Esophagus muscularis mucosa (tissue), 4 donors: ENCODE results near the gene TOR1AIP2. TPM values are rescaled to one million over a fixed set of nuclear protein-coding genes. Genes with fewer than 3 reads are reported as not detected.

Source experiments
- DNase-seq: peaks from one replicate; pipeline ENCODE4 v3.0.0-alpha.2; 2017; ENCODE audit errors: extremely low spot score
- H3K27ac ChIP-seq, 4 donors: fragments of 200-600 bp; sonication (generic); replicated peaks in 1 of 4; 1 replicate in 3 of 4; 2 replicates in 1 of 4; pipeline ENCODE4 v1.5.1; 2016 to 2019; ENCODE audit warnings: mild to moderate bottlenecking in 1 of 4
- H3K27me3 ChIP-seq, 4 donors: fragments of 200-600 bp; sonication (generic); one replicate each; pipeline versions ENCODE4 v1.5.1 to v1.6.0; 2016 to 2019
- H3K36me3 ChIP-seq, 4 donors: fragments of 200-600 bp; sonication (generic); one replicate each; pipeline ENCODE4 v1.5.1; 2016 to 2019
- H3K4me1 ChIP-seq, 4 donors: fragments of 200-600 bp; sonication (generic); one replicate each; pipeline ENCODE4 v1.5.1; 2016 to 2019
- H3K4me3 ChIP-seq, 4 donors: fragments of 200-600 bp; sonication (generic); 1 replicate in 2 of 4; 2 replicates in 2 of 4; pipeline ENCODE4 v1.5.1; 2016 to 2019; ENCODE audit warnings: mild to moderate bottlenecking in 4 of 4, moderate library complexity in 1 of 4
- H3K9me3 ChIP-seq, 4 donors: fragments of 200-600 bp; sonication (generic); 1 replicate in 3 of 4; 2 replicates in 1 of 4; pipeline ENCODE4 v1.5.1; 2016 to 2019
- EP300 ChIP-seq: sonication (generic); formaldehyde crosslinking; IDR thresholded peaks from one replicate; pipeline ENCODE4 v1.6.1; 2017; ENCODE audit warnings: antibody characterized with exemption
- POLR2A ChIP-seq: fragments of 450-650 bp; IDR thresholded peaks from one replicate; pipeline ENCODE4 v1.6.1; 2017; ENCODE audit warnings: antibody characterized with exemption, moderate library complexity, mild to moderate bottlenecking, low read depth
- POLR2AphosphoS5 ChIP-seq, 2 donors: sonication (generic); formaldehyde crosslinking; IDR thresholded peaks; one replicate each; pipeline ENCODE4 v1.6.1; 2017; ENCODE audit warnings: antibody characterized with exemption in 2 of 2
- WGBS: methylation state at CpG from one replicate; pipeline ENCODE4 v1.1.5; 2018; 5-methylcytosine and 5-hydroxymethylcytosine counted together
- intact Hi-C: fragments of 100-400 bp; cut with DNase I; formaldehyde crosslinking; loops from one replicate; pipeline ENCODE4 v1.15.1; 2023
- total RNA-seq, 4 donors: library from RNA; depleted of rRNA; stranded (reverse); fragments of >200 nt; gene quantifications; one replicate each; pipeline versions ENCODE4 v1.1.0 to v1.2.1, GENCODE V29; 2016
- TF ChIP-seq, protein P1 (sequence below), 3 experiments: fragments of 200-600 bp in 2 of 3; fragments of 450-650 bp in 1 of 3; sonication (generic) in 2 of 3; IDR thresholded peaks; one replicate each; pipeline ENCODE4 v1.5.1; 2017 to 2019; ENCODE audit warnings: antibody characterized with exemption in 3 of 3, mild to moderate bottlenecking in 2 of 3, moderate library complexity in 1 of 3

Gene TOR1AIP2
- total RNA-seq, 4 donors from 2014 or later, result 42.8 to 71.1 (median 47.0) TPM

DNA sequence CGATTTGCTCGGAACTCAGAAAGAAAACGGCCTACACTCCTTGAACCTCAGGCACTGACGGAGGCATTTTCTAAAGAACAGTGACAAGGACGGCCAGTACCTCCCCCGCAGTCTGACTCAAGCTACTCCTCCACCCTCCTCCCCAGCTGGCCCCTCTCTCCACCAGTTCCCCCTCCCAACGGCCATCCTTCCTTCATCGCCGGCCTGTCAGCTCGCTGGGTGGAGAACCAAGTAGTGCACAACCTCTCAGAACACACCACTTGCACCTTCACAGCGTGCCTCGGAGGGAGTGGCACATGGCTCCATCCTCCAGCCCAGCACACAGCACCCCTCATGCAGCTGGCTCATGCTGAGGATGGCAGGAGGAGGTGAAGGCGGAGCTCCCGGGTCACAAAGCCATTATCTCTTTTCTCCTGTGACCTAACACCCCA lies 58.8 kb downstream of the TOR1AIP2 start:
- no peaks in the 10 kb centered on the region for H3K9me3 ChIP-seq
- H3K27ac ChIP-seq, result peak overlapping the region in 1 of 4 donors; percentile 16
- H3K36me3 ChIP-seq, result no peaks in the 10 kb centered on the region
- DNase-seq, result no peak
- peaks cover 21 to 45% (median 31%) of the 10 kb centered on the region in 4 donors for H3K4me1 ChIP-seq
- no peaks in the 10 kb centered on the region for H3K27me3 ChIP-seq
- H3K4me3 ChIP-seq, result no peak overlapping the region
- TF ChIP-seq EP300, result no peak
- TF ChIP-seq, protein P1, sequence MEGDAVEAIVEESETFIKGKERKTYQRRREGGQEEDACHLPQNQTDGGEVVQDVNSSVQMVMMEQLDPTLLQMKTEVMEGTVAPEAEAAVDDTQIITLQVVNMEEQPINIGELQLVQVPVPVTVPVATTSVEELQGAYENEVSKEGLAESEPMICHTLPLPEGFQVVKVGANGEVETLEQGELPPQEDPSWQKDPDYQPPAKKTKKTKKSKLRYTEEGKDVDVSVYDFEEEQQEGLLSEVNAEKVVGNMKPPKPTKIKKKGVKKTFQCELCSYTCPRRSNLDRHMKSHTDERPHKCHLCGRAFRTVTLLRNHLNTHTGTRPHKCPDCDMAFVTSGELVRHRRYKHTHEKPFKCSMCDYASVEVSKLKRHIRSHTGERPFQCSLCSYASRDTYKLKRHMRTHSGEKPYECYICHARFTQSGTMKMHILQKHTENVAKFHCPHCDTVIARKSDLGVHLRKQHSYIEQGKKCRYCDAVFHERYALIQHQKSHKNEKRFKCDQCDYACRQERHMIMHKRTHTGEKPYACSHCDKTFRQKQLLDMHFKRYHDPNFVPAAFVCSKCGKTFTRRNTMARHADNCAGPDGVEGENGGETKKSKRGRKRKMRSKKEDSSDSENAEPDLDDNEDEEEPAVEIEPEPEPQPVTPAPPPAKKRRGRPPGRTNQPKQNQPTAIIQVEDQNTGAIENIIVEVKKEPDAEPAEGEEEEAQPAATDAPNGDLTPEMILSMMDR (IDR thresholded peaks at IDR 0.05), result no peak
- no peak for TF ChIP-seq POLR2A
- no peak for TF ChIP-seq POLR2AphosphoS5 (IDR thresholded peaks at IDR 0.05)
- 71% methylated on average over 14 of the region's 14 CpGs for WGBS
- intact Hi-C loops, result no loop called here

- TF ChIP-seq POLR2AphosphoS5 (IDR thresholded peaks at IDR 0.05) (no peak), POLR2A (no peak), EP300 (no peak)
- TF ChIP-seq, protein P1 (IDR thresholded peaks at IDR 0.05), result no peak
- peak overlapping the region in 1 of 4 donors; percentile 16 for H3K27ac ChIP-seq
- intact Hi-C loops, result no loop called here
- peaks cover 21 to 45% (median 32%) of the 10 kb centered on the region in 4 donors for H3K4me1 ChIP-seq
- no peaks in the 10 kb centered on the region for H3K9me3 ChIP-seq
- WGBS, result 72% methylated on average over 7 of the region's 7 CpGs
- H3K4me3 ChIP-seq, result no peak overlapping the region
- no peaks in the 10 kb centered on the region for H3K27me3 ChIP-seq
- H3K36me3 ChIP-seq, result no peaks in the 10 kb centered on the region
- DNase-seq, result no peak
Observed at GRCh38 chr1:179818260-179818659, 59.3 kb downstream of the TOR1AIP2 start.

DNA sequence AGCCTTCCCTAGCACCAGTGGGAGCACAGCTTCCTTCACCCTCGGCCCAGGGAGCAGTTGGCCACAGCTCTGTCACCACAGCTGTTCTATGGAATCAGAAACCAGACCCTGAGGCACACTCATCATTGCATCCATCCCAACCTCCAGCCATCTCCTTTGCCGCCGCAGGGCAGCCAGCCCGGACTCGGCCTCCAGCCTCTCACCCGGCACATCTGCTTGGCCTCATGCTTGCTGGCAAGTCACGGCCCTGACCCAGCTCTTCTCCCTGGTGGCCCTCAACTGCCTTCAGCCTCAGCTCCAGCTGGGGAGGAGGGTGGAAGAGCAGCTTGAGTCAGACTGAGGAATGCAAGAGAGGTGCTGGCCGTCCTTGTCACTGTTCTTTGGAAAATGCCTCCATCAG lies 59.8 kb downstream of the TOR1AIP2 start:
- TF ChIP-seq EP300, result no peak
- TF ChIP-seq, protein P1 (IDR thresholded peaks at IDR 0.05), result no peak
- TF ChIP-seq POLR2AphosphoS5 (IDR thresholded peaks at IDR 0.05), result peak in 1 of 2 donors; percentile 4
- TF ChIP-seq POLR2A, result no peak
- H3K4me1 ChIP-seq, result peaks cover 21 to 45% (median 32%) of the 10 kb centered on the region in 4 donors
- H3K4me3 ChIP-seq, result no peak overlapping the region
- intact Hi-C loops, result no loop called here
- peak overlapping the region in 1 of 4 donors; percentile 16 for H3K27ac ChIP-seq
- DNase-seq, result no peak
- no peaks in the 10 kb centered on the region for H3K36me3 ChIP-seq
- H3K9me3 ChIP-seq, result no peaks in the 10 kb centered on the region
- H3K27me3 ChIP-seq, result no peaks in the 10 kb centered on the region
- 77% methylated on average over 5 of the region's 8 CpGs for WGBS

GRCh38 chr1:179817056-179817455 lies 60.5 kb downstream of the TOR1AIP2 start:
- TF ChIP-seq EP300 (no peak), POLR2AphosphoS5 (IDR thresholded peaks at IDR 0.05) (no peak), POLR2A (no peak)
- TF ChIP-seq, protein P1 (IDR thresholded peaks at IDR 0.05), result no peak
- no peaks in the 10 kb centered on the region for H3K27me3 ChIP-seq
- intact Hi-C loops, result no loop called here
- H3K4me3 ChIP-seq, result no peak overlapping the region
- DNase-seq, result no peak
- H3K4me1 ChIP-seq, result peaks cover 21 to 45% (median 32%) of the 10 kb centered on the region in 4 donors
- no peaks in the 10 kb centered on the region for H3K9me3 ChIP-seq
- no peaks in the 10 kb centered on the region for H3K36me3 ChIP-seq
- WGBS, result 92% methylated on average over 8 of the region's 8 CpGs
- H3K27ac ChIP-seq, result no peak overlapping the region
